Heart right ventricle (tissue), 16 donors: Measurements from ENCODE around the gene KNG1. TPM values are rescaled to one million over a fixed set of nuclear protein-coding genes. Genes with fewer than 3 reads are reported as not detected.

Experiments
- ATAC-seq, 8 donors: fragments of 200-7000 bp; cut with Tn5 transposase; one replicate each; pipeline ENCODE4 v1.9.1; 2020; ENCODE audit warnings: mild to moderate bottlenecking in 8 of 8, moderate library complexity in 8 of 8, moderate number of reproducible peaks in 1 of 8
- DNase-seq, 2 donors: peaks; one replicate each; pipeline ENCODE4 v3.0.0-alpha.2; 2020
- H3K27ac ChIP-seq, 10 donors: fragments of 200-600 bp; sonication (generic) in 2 of 10; one replicate each; pipeline versions ENCODE4 v1.5.0 to v1.8.0; 2020 to 2022; ENCODE audit warnings: mild to moderate bottlenecking in 3 of 10
- H3K27me3 ChIP-seq, 7 donors: fragments of 200-600 bp; one replicate each; pipeline ENCODE4 v1.8.0; 2021 to 2022; ENCODE audit warnings: mild to moderate bottlenecking in 2 of 7
- H3K36me3 ChIP-seq, 9 donors: fragments of 200-600 bp; sonication (generic) in 1 of 9; one replicate each; pipeline versions ENCODE4 v1.5.0 to v1.8.0; 2020 to 2022; ENCODE audit warnings: mild to moderate bottlenecking in 2 of 9
- H3K4me1 ChIP-seq, 9 donors: fragments of 200-600 bp; sonication (generic) in 1 of 9; one replicate each; pipeline versions ENCODE4 v1.5.0 to v1.8.0; 2020 to 2022; ENCODE audit warnings: mild to moderate bottlenecking in 4 of 9
- H3K4me3 ChIP-seq, 10 donors: fragments of 200-600 bp; sonication (generic) in 2 of 10; one replicate each; pipeline versions ENCODE4 v1.5.0 to v1.8.0; 2020 to 2022; ENCODE audit warnings: mild to moderate bottlenecking in 7 of 10, moderate library complexity in 2 of 10
- H3K9me3 ChIP-seq, 11 donors: fragments of 200-600 bp in 10 of 11; sonication (generic) in 2 of 11; one replicate each; pipeline versions ENCODE4 v1.5.0 to v1.8.0; 2013 to 2022; ENCODE audit warnings: mild to moderate bottlenecking in 2 of 11, control low read depth in 1 of 11, moderate library complexity in 1 of 11
- CTCF ChIP-seq, 9 donors: fragments of 200-600 bp; sonication (generic) in 2 of 9; IDR thresholded peaks; one replicate each; pipeline versions ENCODE4 v1.5.0 to v1.8.0; 2021 to 2022; ENCODE audit warnings: antibody characterized with exemption in 9 of 9, mild to moderate bottlenecking in 5 of 9, moderate library complexity in 1 of 9
- WGBS, 2 donors: extraction: QIAGEN DNeasy Blood & Tissue Kit; methylation state at CpG; one replicate each; pipeline ENCODE4 v1.1.7; 2013; ENCODE audit warnings: inconsistent platforms in 1 of 2; 5-methylcytosine and 5-hydroxymethylcytosine counted together
- intact Hi-C, 10 donors: fragments of 100-400 bp; cut with DNase I; formaldehyde crosslinking; loops; one replicate each; pipeline versions ENCODE4 v1.11.1 to v1.14.2; 2022
- polyA plus RNA-seq, 2 donors: library from polyadenylated mRNA; stranded (reverse); fragments of 200-250 nt; gene quantifications; one replicate each; pipeline ENCODE4 v1.2.3, GENCODE V29; 2013
- total RNA-seq, 10 donors: library from RNA; stranded (reverse); fragmentation: NEBNext Ultra II Directional in 3 of 10; extraction: Animal tissue kit (Norgen Biotek cat#: 25700) in 3 of 10; gene quantifications; one replicate each; pipeline versions ENCODE4 v1.2.1 to v1.2.4, GENCODE V29; 2021 to 2023
- donor health status: Arrhythmogenic right ventricular cardiomyopathy.
- donor health status: ischemic (EF 13 %, LVEDD 7.1; RV severe dilation, severe dysfunction).
- donor health status: healthy with polysubstance abuse.
- donor health status: DM: no; HTN: yes; CAD: no.
- donor health status: DM: no; HTN: no; CAD: no.
- donor health status: ischemic (EF 25% LVEDD 6.9; RV normal size, moderate dysfunction).
- donor health status: ischemic (EF 25% LVEDD 5.7; RV mildly dilated, moderate dysfunction).
- donor health status: healthy.
- donor health status: DM: yes; HTN: yes; CAD: no.
- donor health status: Ischemic cardiomyopathy.
- donor health status: ischemic (EF 35%, LVEDD 5.7; RV mildly dilated, moderate dysfunction).
- donor health status: nonischemic (EF 11% LVEDD 7.7; RV severe dilation, severe dysfunction).
- donor health status: DM: yes; HTN: yes; CAD: no.
- donor health status: PGD.
- donor health status: ischemic (EF 29% LVEDD 5.4; RV normal size, mild dysfunction).
- donor health status: nonischemic (EF 23%, LVEDD 6.1; RV moderate dilation, normal function).

The KNG1 gene
- total and polyA plus RNA-seq, 12 donors, result 0.07 to 0.92 (median 0.39) TPM; not detected in 2

DNA sequence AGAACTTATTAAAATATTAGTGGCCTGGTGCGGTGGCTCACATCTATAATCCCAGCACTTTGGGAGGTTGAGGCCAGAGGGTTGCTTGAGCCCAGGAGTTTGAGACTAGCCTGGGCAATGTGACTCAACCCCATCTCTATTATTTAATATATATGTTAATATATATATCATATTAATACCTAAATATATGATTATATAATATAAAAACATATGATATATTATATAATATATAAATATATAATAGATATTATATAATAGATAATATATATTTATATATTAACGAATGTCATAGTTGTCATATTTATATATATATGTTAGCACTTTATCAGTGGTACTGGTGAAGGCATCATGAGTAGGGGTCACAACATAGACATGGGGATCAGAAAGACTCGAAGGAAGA lies 46.1 kb upstream of the KNG1 start:
- H3K9me3 ChIP-seq, result no peaks in the 10 kb centered on the region
- no peak overlapping the region for H3K4me3 ChIP-seq
- WGBS, 2 donors, result 91 to 95% methylated on average over 3 of the region's 3 CpGs
- TF ChIP-seq CTCF (IDR thresholded peaks at IDR 0.05), result no peak
- H3K27me3 ChIP-seq, result peaks cover 0 to 16% (median 10%) of the 10 kb centered on the region in 7 donors
- H3K36me3 ChIP-seq, result no peaks in the 10 kb centered on the region
- no peaks in the 10 kb centered on the region for H3K4me1 ChIP-seq
- ATAC-seq (no peak), DNase-seq (no peak)
- no peak overlapping the region for H3K27ac ChIP-seq
- intact Hi-C loops, result no loop called here

DNA sequence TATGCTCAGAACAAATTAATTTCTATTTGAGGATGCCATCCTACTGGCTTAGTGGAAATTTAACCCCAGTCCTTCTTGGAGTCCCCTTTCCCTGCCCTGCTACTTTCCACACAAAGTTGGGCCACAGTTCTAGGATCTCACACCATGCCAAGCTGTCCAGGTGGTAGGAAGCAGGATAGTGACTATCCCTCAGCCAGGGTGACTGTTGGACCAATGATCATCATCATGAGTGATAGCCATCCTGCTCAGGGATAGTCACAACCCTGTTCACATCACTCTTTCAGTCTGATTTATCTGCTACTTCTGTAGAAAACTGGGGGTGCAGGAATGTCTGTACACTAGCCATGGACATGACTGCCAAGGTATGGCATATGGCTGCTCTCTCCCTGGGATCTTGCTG lies 38.6 kb upstream of the KNG1 start:
- Histone ChIP-seq H3K4me1 (no peaks in the 10 kb centered on the region), H3K27ac (no peak overlapping the region), H3K27me3 (peaks cover 0 to 18% (median 3%) of the 10 kb centered on the region in 7 donors), H3K4me3 (no peak overlapping the region), H3K36me3 (no peaks in the 10 kb centered on the region), H3K9me3 (no peaks in the 10 kb centered on the region)
- DNase-seq (no peak), ATAC-seq (no peak)
- intact Hi-C loops, result no loop called here
- TF ChIP-seq CTCF (IDR thresholded peaks at IDR 0.05), result no peak

- intact Hi-C loops, result no loop called here
- Histone ChIP-seq H3K27ac (no peak overlapping the region), H3K36me3 (no peaks in the 10 kb centered on the region), H3K4me3 (no peak overlapping the region), H3K27me3 (peaks cover 0 to 21% (median 3%) of the 10 kb centered on the region in 7 donors), H3K9me3 (no peaks in the 10 kb centered on the region), H3K4me1 (no peaks in the 10 kb centered on the region)
- DNase-seq (no peak), ATAC-seq (no peak)
- TF ChIP-seq CTCF (IDR thresholded peaks at IDR 0.05), result no peak
- 81 to 85% methylated on average over 1 of the region's 1 CpG for WGBS, 2 donors
Measured at GRCh38 chr3:186679151-186679550, 38.0 kb upstream of the KNG1 start.

DNA sequence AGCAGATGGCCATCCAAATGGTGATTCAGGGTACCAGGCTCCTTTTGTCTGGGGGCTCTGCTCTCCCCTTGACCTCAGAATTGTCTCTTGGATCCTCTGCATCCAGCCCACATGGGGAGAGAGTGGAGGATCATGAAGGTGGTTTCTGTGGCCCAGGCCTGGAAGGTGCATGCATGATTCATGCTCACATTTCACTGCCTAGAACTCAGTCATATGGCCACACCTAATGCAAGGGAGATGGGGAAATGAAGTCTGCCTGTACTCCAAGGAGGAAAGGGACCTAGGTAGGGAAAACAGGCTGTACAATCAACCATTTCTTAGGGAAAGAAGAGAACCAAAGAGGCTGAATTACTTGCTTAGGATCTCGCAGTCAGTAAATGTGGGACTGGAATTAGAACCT lies 36.3 kb upstream of the KNG1 start:
- no peak for ATAC-seq
- Histone ChIP-seq H3K36me3 (no peaks in the 10 kb centered on the region), H3K4me1 (no peaks in the 10 kb centered on the region), H3K27ac (no peak overlapping the region), H3K4me3 (no peak overlapping the region), H3K27me3 (peaks cover 0 to 11% (median 0%) of the 10 kb centered on the region in 7 donors), H3K9me3 (no peaks in the 10 kb centered on the region)
- DNase-seq, result no peak
- intact Hi-C loops, result no loop called here
- 89 to 97% methylated on average over 1 of the region's 1 CpG for WGBS, 2 donors
- TF ChIP-seq CTCF (IDR thresholded peaks at IDR 0.05), result no peak

DNA sequence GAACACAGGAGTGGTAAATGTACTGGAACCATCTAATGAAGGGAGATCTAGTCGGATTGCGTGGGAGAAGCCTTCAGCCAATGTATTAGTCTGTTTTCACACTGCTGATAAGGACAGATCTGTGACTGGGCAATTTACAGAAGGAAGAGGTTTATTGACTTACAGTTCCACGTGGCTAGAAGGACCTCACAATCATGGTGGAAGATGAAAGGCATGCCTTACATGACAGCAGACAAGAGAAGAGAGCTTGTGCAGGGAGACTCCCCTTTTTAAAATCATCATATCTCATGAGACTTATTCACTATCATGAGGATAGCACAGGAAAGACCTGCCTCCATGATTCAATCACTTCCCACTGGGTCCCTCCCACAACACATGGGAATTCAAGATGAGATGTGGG lies 34.3 kb upstream of the KNG1 start:
- Histone ChIP-seq H3K4me1 (no peaks in the 10 kb centered on the region), H3K27me3 (peaks cover 0 to 14% (median 0%) of the 10 kb centered on the region in 7 donors), H3K36me3 (no peaks in the 10 kb centered on the region), H3K9me3 (no peaks in the 10 kb centered on the region), H3K27ac (no peak overlapping the region), H3K4me3 (no peak overlapping the region)
- ATAC-seq (no peak), DNase-seq (no peak)
- TF ChIP-seq CTCF (IDR thresholded peaks at IDR 0.05), result no peak
- intact Hi-C loops, result no loop called here
- WGBS, 2 donors, result 54 to 59% methylated on average over 3 of the region's 3 CpGs
